Kidney (tissue), 14 donors: ENCODE data around the gene SARM1. TPM values are rescaled to one million over a fixed set of nuclear protein-coding genes. Genes with fewer than 3 reads are reported as not detected.

Source experiments
- DNase-seq, 5 donors: peaks; one replicate each; pipeline ENCODE4 v3.0.0-alpha.2; 2013 to 2020
- FAIRE-seq: peaks from 2 replicates; lab custom pipeline; 2012; peaks lifted over from hg19 to GRCh38; lab: Jason Lieb, UNC
- H3K27ac ChIP-seq, 2 donors: one replicate each; pipeline ENCODE4 v1.7.0; 2013; ENCODE audit warnings: low read depth in 2 of 2, low read length in 2 of 2, inconsistent platforms in 1 of 2
- H3K27me3 ChIP-seq: one replicate; pipeline ENCODE4 v1.7.1; 2013; ENCODE audit warnings: low read length, inconsistent platforms; ENCODE audit not compliant: control insufficient read depth, insufficient read depth
- H3K36me3 ChIP-seq, 3 donors: one replicate each; pipeline versions ENCODE4 v1.7.0 to v1.7.1; 2013; ENCODE audit warnings: low read length in 3 of 3, control low read depth in 1 of 3, inconsistent platforms in 1 of 3; ENCODE audit not compliant: insufficient read depth in 3 of 3, control insufficient read depth in 2 of 3
- H3K4me1 ChIP-seq, 3 donors: one replicate each; pipeline versions ENCODE4 v1.7.0 to v1.7.1; 2013; ENCODE audit warnings: low read length in 3 of 3, inconsistent platforms in 1 of 3, low read depth in 1 of 3; ENCODE audit not compliant: control insufficient read depth in 2 of 3, insufficient read depth in 2 of 3
- H3K4me3 ChIP-seq, 3 donors: one replicate each; pipeline versions ENCODE4 v1.7.0 to v1.8.1; 2013; ENCODE audit warnings: low read length in 3 of 3, control low read depth in 1 of 3, inconsistent platforms in 1 of 3
- H3K9ac ChIP-seq, 3 donors: one replicate each; pipeline versions ENCODE4 v1.7.0 to v1.7.1; 2013; ENCODE audit warnings: low read length in 3 of 3, control low read depth in 1 of 3, inconsistent platforms in 1 of 3
- H3K9me3 ChIP-seq, 3 donors: one replicate each; pipeline versions ENCODE4 v1.7.0 to v1.7.1; 2013; ENCODE audit warnings: low read length in 3 of 3, control low read depth in 1 of 3, inconsistent platforms in 1 of 3; ENCODE audit not compliant: control insufficient read depth in 2 of 3, insufficient read depth in 1 of 3
- CTCF ChIP-seq: IDR thresholded peaks from 3 replicates; pipeline ENCODE4 v1.5.1; 2012; ENCODE audit warnings: mild to moderate bottlenecking, moderate library complexity, borderline replicate concordance; ENCODE audit not compliant: insufficient read depth; ENCODE audit errors: extremely low read depth
- intact Hi-C: fragments of 100-400 bp; cut with DNase I; formaldehyde crosslinking; loops from one replicate; pipeline ENCODE4 v1.11.1; 2022
- polyA plus RNA-seq: library from polyadenylated mRNA; stranded (reverse); fragments of 350-450 nt; fragmentation: Illumina TruSeq; extraction: RNeasy Lipid Tissue Mini Kit (QIAGEN cat#74804); gene quantifications from one replicate; pipeline ENCODE4 v1.2.3, GENCODE V29; 2014; ENCODE audit warnings: low read depth, low replicate concordance; ENCODE audit not compliant: insufficient read depth
- total RNA-seq: library from RNA; stranded (reverse); fragmentation: NEBNext Ultra II Directional; extraction: Animal tissue kit (Norgen Biotek cat#: 25700); gene quantifications from one replicate; pipeline ENCODE4 v1.2.1, GENCODE V29; 2021
- donor health status: control.
- donor health status: control.
- donor health status: control.
- donor health status: control.
- donor health status: control.
- donor health status: DM: yes; HTN: yes; CAD: no.
- donor health status: Normal renal cell carcinoma (clear cell type).

SARM1 gene
- total and polyA plus RNA-seq, 2 donors from 2014 or later, result 10.4 to 23.8 TPM

GRCh38 chr17:28363776-28364650 lies 7.5 kb upstream of the SARM1 start:
- intact Hi-C loops, result no loop called here
- Histone ChIP-seq H3K4me3 (no peak overlapping the region), H3K9me3 (no peaks in the 10 kb centered on the region), H3K36me3 (peaks cover 2 to 33% (median 25%) of the 10 kb centered on the region in 3 donors), H3K9ac (no peak overlapping the region), H3K27me3 (no peaks in the 10 kb centered on the region), H3K27ac (no peak overlapping the region), H3K4me1 (no peaks in the 10 kb centered on the region)
- TF ChIP-seq CTCF, result no peak
- FAIRE-seq, result no peak
- peak in 1 of 5 donors; percentile 46 for DNase-seq

- intact Hi-C loops, result no loop called here
- H3K4me3 ChIP-seq, result no peak within 1 kb of the TSS
- TF ChIP-seq CTCF, result no peak
- DNase-seq (peak in 2 of 5 donors; percentile 33 to 57), FAIRE-seq (no peak)
- no peaks in the 10 kb centered on the region for H3K27me3 ChIP-seq
- H3K4me1 ChIP-seq, result no peaks in the 10 kb centered on the region
- H3K9ac ChIP-seq, result no peak within 1 kb of the TSS
- peaks cover 2 to 33% (median 25%) of the 10 kb centered on the region in 3 donors for H3K36me3 ChIP-seq
- H3K9me3 ChIP-seq, result no peaks in the 10 kb centered on the region
- no peak within 1 kb of the TSS for H3K27ac ChIP-seq
Observed at GRCh38 chr17:28364665-28365363, 6.7 kb upstream of the SARM1 start, which contains the start of gene SEBOX. Gene SEBOX, minus strand, starts transcription at chr17:28365199. Its CDS starts 48 bp downstream, at chr17:28365151.

- Histone ChIP-seq H3K9ac (no peak overlapping the region), H3K4me1 (peaks cover 0 to 6% (median 3%) of the 10 kb centered on the region in 3 donors), H3K4me3 (no peak overlapping the region), H3K27ac (no peak overlapping the region), H3K27me3 (no peaks in the 10 kb centered on the region), H3K36me3 (peaks cover 2 to 27% (median 20%) of the 10 kb centered on the region in 3 donors), H3K9me3 (no peaks in the 10 kb centered on the region)
- intact Hi-C loops, result no loop called here
- TF ChIP-seq CTCF, result no peak
- FAIRE-seq, result no peak
- DNase-seq, result no peak
Observed at GRCh38 chr17:28365487-28365886, 6.0 kb upstream of the SARM1 start.
